Left ventricle myocardium superior (tissue), 1 donor: ENCODE results near the gene LILRB2. TPM values are rescaled to one million over a fixed set of nuclear protein-coding genes. Genes with fewer than 3 reads are reported as not detected.
"Not testable (repeated sequence)": the region's sequence is repeated elsewhere in the genome, so short reads cannot be mapped to it uniquely, and the experiment has no call there.

Experiments used
- ATAC-seq: fragments of 200-7000 bp; cut with Tn5 transposase; one replicate; pipeline ENCODE4 v1.9.1; 2020; ENCODE audit warnings: mild to moderate bottlenecking, moderate library complexity
- DNase-seq: peaks from one replicate; pipeline ENCODE4 v3.0.0-alpha.2; 2020
- intact Hi-C: fragments of 100-400 bp; cut with micrococcal nuclease; formaldehyde crosslinking; loops from one replicate; pipeline ENCODE4 v1.11.0; 2022
- long read RNA-seq: library from polyadenylated mRNA; unstranded; transcript quantifications from one replicate; pipeline ENCODE4 v2.0.0, GENCODE V29; 2021
- total RNA-seq: library from RNA; stranded (reverse); fragmentation: NEBNext Ultra II Directional; extraction: Animal tissue kit (Norgen Biotek cat#: 25700); gene quantifications from one replicate; pipeline ENCODE4 v1.2.1, GENCODE V29; 2021
- donor health status: DM: no; HTN: yes; CAD: no; lungs with severe emphysema.

LILRB2 gene
- 2.7 TPM for total RNA-seq
- long read RNA-seq, partial matches to known transcripts: 0 of 1 reads
- long read RNA-seq, other reads (novel, unspliced or antisense): 1 of 1 reads

GRCh38 chr19:54281007-54281728 is at the start of gene LILRB2:
LILRB2 (minus strand) TSS chr19:54281110; CDS start chr19:54280496, 614 bp downstream.
- intact Hi-C loops: no loop called here
- no peak for DNase-seq
- ATAC-seq: peak; percentile 56

GRCh38 chr19:54329476-54330165 is 48.7 kb upstream of the LILRB2 start:
- intact Hi-C loops: no loop called here
- DNase-seq (no peak), ATAC-seq (no peak)

- DNase-seq, intact Hi-C loops: not testable (repeated sequence)
These were observed 47.9 kb upstream of the LILRB2 start for GRCh38 chr19:54328781-54329180.

GRCh38 chr19:54325631-54326030 is 44.7 kb upstream of the LILRB2 start:
- no peak for DNase-seq
- intact Hi-C loops: no loop called here
- ATAC-seq: no peak

More at GRCh38 chr19:54328781-54329180, 47.9 kb upstream of the LILRB2 start:
- not testable (repeated sequence) for ATAC-seq

- ATAC-seq (peak; percentile 27), DNase-seq (no peak)
- intact Hi-C loops: no loop called here
These were observed 44.3 kb upstream of the LILRB2 start for GRCh38 chr19:54325194-54325621.

GRCh38 chr19:54324071-54324470 is 43.2 kb upstream of the LILRB2 start:
- ATAC-seq: no peak
- intact Hi-C loops: no loop called here
- no peak for DNase-seq

- DNase-seq, ATAC-seq, intact Hi-C loops: not testable (repeated sequence)
These were observed 42.0 kb upstream of the LILRB2 start for GRCh38 chr19:54322934-54323333.

GRCh38 chr19:54322295-54322694 is 41.4 kb upstream of the LILRB2 start:
- DNase-seq, ATAC-seq, intact Hi-C loops: not testable (repeated sequence)

GRCh38 chr19:54319892-54320670 is 39.2 kb upstream of the LILRB2 start:
- ATAC-seq: no peak
- intact Hi-C loops: no loop called here
- DNase-seq: no peak

GRCh38 chr19:54319049-54319448 is 38.1 kb upstream of the LILRB2 start:
- no peak for ATAC-seq
- no peak for DNase-seq
- intact Hi-C loops: no loop called here

- DNase-seq (no peak), ATAC-seq (no peak)
- intact Hi-C loops: no loop called here
These were observed 37.0 kb upstream of the LILRB2 start for GRCh38 chr19:54317965-54318240.

GRCh38 chr19:54317108-54317964 is 36.4 kb upstream of the LILRB2 start:
- ATAC-seq (peak; percentile 39), DNase-seq (no peak)
- intact Hi-C loops: no loop called here

- ATAC-seq (peak; percentile 54), DNase-seq (no peak)
- intact Hi-C loops: no loop called here
These were observed 35.8 kb upstream of the LILRB2 start for GRCh38 chr19:54316746-54317107.

GRCh38 chr19:54315956-54316355 is 35.0 kb upstream of the LILRB2 start:
- ATAC-seq (no peak), DNase-seq (no peak)
- intact Hi-C loops: no loop called here

GRCh38 chr19:54312436-54313377 is 31.8 kb upstream of the LILRB2 start, which contains the start of gene LILRA5:
LILRA5 (minus strand) TSS chr19:54313166; CDS start chr19:54313019, 147 bp downstream.
- DNase-seq (peak; percentile 58), ATAC-seq (peak; percentile 87)
- intact Hi-C loops: no loop called here

- no peak for DNase-seq
- intact Hi-C loops: no loop called here
- no peak for ATAC-seq
These were observed 31.1 kb upstream of the LILRB2 start for GRCh38 chr19:54312011-54312410.

- intact Hi-C loops: no loop called here
- DNase-seq (no peak), ATAC-seq (no peak)
These were observed 30.6 kb upstream of the LILRB2 start for GRCh38 chr19:54311486-54311885.

- DNase-seq (no peak), ATAC-seq (no peak)
- intact Hi-C loops: no loop called here
These were observed 29.6 kb upstream of the LILRB2 start for GRCh38 chr19:54310543-54310942.
